HCEC 1CT (cell line): ENCODE measurements around the gene COPG2.

Experiments
- DNase-seq: peaks from one replicate; pipeline ENCODE4 v3.0.0-alpha.2; 2017

The COPG2 gene

GRCh38 chr7:130463553-130464434, 204.8 kb downstream of the COPG2 start:
- DNase-seq = no peak

- no peak for DNase-seq
Observed at GRCh38 chr7:130461272-130461671, 207.3 kb downstream of the COPG2 start.

- DNase-seq = no peak
Observed at GRCh38 chr7:130458257-130458656, 210.3 kb downstream of the COPG2 start.
